H1 (cell line): ENCODE results near the gene NCAPD3. TPM values are rescaled to one million over a fixed set of nuclear protein-coding genes. Genes with fewer than 3 reads are reported as not detected.

Experiments
- CTCF ChIA-PET: fragments of 300-600 bp; sonication (Branson Sonifier 250); formaldehyde crosslinking; loops from one replicate; lab custom pipeline; 2021; ENCODE audit not compliant: partially characterized antibody; lab: Charles Lee
- POLR2A ChIA-PET: fragments of 300-600 bp; sonication (Branson Sonifier 250); formaldehyde crosslinking; loops from one replicate; lab custom pipeline; 2021; ENCODE audit warnings: inconsistent platforms; ENCODE audit not compliant: partially characterized antibody; lab: Charles Lee
- DNase-seq, 2 experiments: peaks; one replicate each; pipeline versions ENCODE4 v3.0.0 to v3.0.0-alpha.2; 2010 to 2022; ENCODE audit warnings: low spot score in 2 of 2, low read depth in 1 of 2, mixed read lengths in 1 of 2
- FAIRE-seq: peaks from 2 replicates; lab custom pipeline; 2011; peaks lifted over from hg19 to GRCh38; lab: Jason Lieb, UNC
- H2AFZ ChIP-seq: 2 replicates; pipeline ENCODE4 v1.8.1; 2012; ENCODE audit warnings: low read length, inconsistent platforms
- H2AK5ac ChIP-seq: 2 replicates; pipeline ENCODE4 v1.6.1; 2013; ENCODE audit warnings: low read depth, low read length
- H2BK120ac ChIP-seq: replicated peaks from 2 replicates; pipeline ENCODE3; 2013; ENCODE audit warnings: low read depth, low read length, inconsistent platforms
- H2BK12ac ChIP-seq: 2 replicates; pipeline ENCODE4 v1.6.1; 2013; ENCODE audit warnings: low read depth, low read length
- H2BK15ac ChIP-seq: 2 replicates; pipeline ENCODE4 v1.6.1; 2013; ENCODE audit warnings: low read length
- H2BK20ac ChIP-seq: 2 replicates; pipeline ENCODE4 v1.6.1; 2013; ENCODE audit warnings: low read length
- H2BK5ac ChIP-seq: 2 replicates; pipeline ENCODE4 v1.6.1; 2013; ENCODE audit warnings: low read depth, low read length
- H3K14ac ChIP-seq: 2 replicates; pipeline ENCODE4 v1.6.1; 2013; ENCODE audit warnings: inconsistent platforms; ENCODE audit not compliant: insufficient read length
- H3K18ac ChIP-seq: 2 replicates; pipeline ENCODE4 v1.6.1; 2013; ENCODE audit warnings: low read length; ENCODE audit errors: extremely low read depth
- H3K23ac ChIP-seq: 2 replicates; pipeline ENCODE4 v1.6.1; 2013; ENCODE audit warnings: inconsistent platforms; ENCODE audit not compliant: insufficient read length
- H3K23me2 ChIP-seq: 2 replicates; pipeline ENCODE4 v1.6.1; 2013; ENCODE audit warnings: low read depth, low read length
- H3K27ac ChIP-seq: 2 replicates; pipeline ENCODE4 v1.6.1; 2011; ENCODE audit warnings: low read depth, low read length, inconsistent platforms
- H3K27me3 ChIP-seq, 4 experiments: replicated peaks in 1 of 4; 1 replicate in 1 of 4; 2 replicates in 3 of 4; pipeline versions ENCODE4 v1.6.1 to v1.8.1; 2011 to 2013; ENCODE audit warnings: low read length in 3 of 4, mild to moderate bottlenecking in 3 of 4, inconsistent platforms in 2 of 4, mixed read lengths in 2 of 4, moderate library complexity in 1 of 4; ENCODE audit not compliant: control insufficient read depth in 3 of 4, insufficient read depth in 3 of 4; ENCODE audit errors: extremely low read depth in 1 of 4
- H3K36me3 ChIP-seq, 4 experiments: 2 replicates each; pipeline versions ENCODE4 v1.6.1 to v1.8.1; 2011 to 2013; ENCODE audit warnings: mild to moderate bottlenecking in 4 of 4, low read length in 3 of 4, moderate library complexity in 2 of 4, control low read depth in 1 of 4, inconsistent platforms in 1 of 4; ENCODE audit not compliant: insufficient read depth in 4 of 4, control insufficient read depth in 2 of 4
- H3K4ac ChIP-seq: replicated peaks from 2 replicates; pipeline ENCODE3; 2013; ENCODE audit warnings: low read length, low read depth, mixed read lengths, inconsistent platforms; ENCODE audit not compliant: insufficient read length
- H3K4me1 ChIP-seq, 4 experiments: replicated peaks in 1 of 4; 1 replicate in 1 of 4; 2 replicates in 3 of 4; pipeline versions ENCODE4 v1.6.1 to v1.8.1; 2011 to 2013; ENCODE audit warnings: low read length in 3 of 4, inconsistent platforms in 2 of 4, mixed read lengths in 1 of 4; ENCODE audit not compliant: insufficient read depth in 4 of 4, control insufficient read depth in 3 of 4
- H3K4me2 ChIP-seq, 2 experiments: 2 replicates each; pipeline versions ENCODE4 v1.6.1 to v1.8.1; 2011 to 2013; ENCODE audit warnings: low read depth in 2 of 2, low read length in 2 of 2, control low read depth in 1 of 2, inconsistent platforms in 1 of 2, mild to moderate bottlenecking in 1 of 2; ENCODE audit not compliant: insufficient read depth in 1 of 2
- H3K4me3 ChIP-seq, 4 experiments: fragments of 200-600, 300-600 bp in 1 of 4; sonication (generic), shearing (Covaris generic), sonication (Bioruptor Twin) in 1 of 4; 2 replicates each; pipeline versions ENCODE4 v1.5.1 to v1.8.1; 2011 to 2016; ENCODE audit warnings: low read length in 4 of 4, low read depth in 3 of 4, control low read depth in 2 of 4, inconsistent platforms in 2 of 4, mild to moderate bottlenecking in 2 of 4, mixed read lengths in 1 of 4, moderate library complexity in 1 of 4; ENCODE audit not compliant: insufficient read depth in 2 of 4; ENCODE audit errors: extremely low read depth in 1 of 4
- H3K56ac ChIP-seq: replicated peaks from 2 replicates; pipeline ENCODE3; 2013; ENCODE audit warnings: low read depth, mild to moderate bottlenecking, mixed read lengths, low read length, inconsistent platforms; ENCODE audit not compliant: insufficient read length
- H3K79me1 ChIP-seq: 2 replicates; pipeline ENCODE4 v1.6.1; 2013; ENCODE audit warnings: low read depth, low read length, control low read depth
- H3K79me2 ChIP-seq, 2 experiments: 2 replicates each; pipeline versions ENCODE4 v1.6.1 to v1.8.1; 2012 to 2013; ENCODE audit warnings: low read length in 2 of 2, mild to moderate bottlenecking in 2 of 2, inconsistent platforms in 1 of 2; ENCODE audit not compliant: insufficient read depth in 2 of 2, control insufficient read depth in 1 of 2
- H3K9ac ChIP-seq, 4 experiments: replicated peaks in 1 of 4; 1 replicate in 1 of 4; 2 replicates in 3 of 4; pipeline versions ENCODE4 v1.6.1 to v1.8.1; 2011 to 2013; ENCODE audit warnings: low read depth in 3 of 4, low read length in 3 of 4, control low read depth in 2 of 4, mild to moderate bottlenecking in 2 of 4, moderate library complexity in 2 of 4, inconsistent platforms in 1 of 4; ENCODE audit errors: extremely low read depth in 1 of 4
- H3K9me3 ChIP-seq, 2 experiments: 2 replicates each; pipeline versions ENCODE4 v1.6.1 to v1.8.1; 2012 to 2013; ENCODE audit warnings: mild to moderate bottlenecking in 2 of 2, moderate library complexity in 2 of 2, control low read depth in 1 of 2, inconsistent platforms in 1 of 2, low read depth in 1 of 2, low read length in 1 of 2, mixed read lengths in 1 of 2; ENCODE audit not compliant: insufficient read depth in 2 of 2
- H4K20me1 ChIP-seq, 2 experiments: replicated peaks in 1 of 2; 2 replicates each; pipeline versions ENCODE3 to v1.8.1; 2011 to 2013; ENCODE audit warnings: inconsistent platforms in 2 of 2, low read length in 2 of 2, mild to moderate bottlenecking in 1 of 2; ENCODE audit not compliant: insufficient read depth in 2 of 2, control insufficient read depth in 1 of 2
- H4K5ac ChIP-seq: 2 replicates; pipeline ENCODE4 v1.6.1; 2013; ENCODE audit warnings: low read length, low read depth, mixed read lengths, inconsistent platforms; ENCODE audit not compliant: insufficient read length
- H4K8ac ChIP-seq: 2 replicates; pipeline ENCODE4 v1.8.0; 2013; ENCODE audit warnings: mild to moderate bottlenecking, moderate library complexity, low read length, inconsistent platforms; ENCODE audit not compliant: insufficient read depth; ENCODE audit errors: extremely low read depth
- H4K91ac ChIP-seq: replicated peaks from 2 replicates; pipeline ENCODE3; 2013; ENCODE audit warnings: low read length, mixed read lengths, inconsistent platforms; ENCODE audit not compliant: insufficient read length
- CBX8 ChIP-seq: fragments of 300-800, 300-1000 bp; sonication (generic); IDR thresholded peaks from 2 replicates; pipeline ENCODE4 v1.7.1; 2016; ENCODE audit warnings: low read depth, low read length, borderline replicate concordance
- CEBPB ChIP-seq: IDR thresholded peaks from 2 replicates; pipeline ENCODE4 v1.6.1; 2012; ENCODE audit warnings: low read depth, low read length
- FOSL1 ChIP-seq: IDR thresholded peaks from 2 replicates; pipeline ENCODE4 v1.6.1; 2011; ENCODE audit warnings: mild to moderate bottlenecking, low read depth, low read length, moderate library complexity; ENCODE audit not compliant: insufficient read depth
- GABPA ChIP-seq: IDR thresholded peaks from 2 replicates; pipeline ENCODE4 v1.6.1; 2011; ENCODE audit warnings: mild to moderate bottlenecking, low read length, moderate library complexity, borderline replicate concordance; ENCODE audit not compliant: insufficient read depth
- JUN ChIP-seq: IDR thresholded peaks from 2 replicates; pipeline ENCODE4 v1.6.1; 2011; ENCODE audit warnings: low read depth, mild to moderate bottlenecking, improper control_type of control experiment, low read length
- POU5F1 ChIP-seq: IDR thresholded peaks from 2 replicates; pipeline ENCODE4 v1.6.1; 2011; ENCODE audit warnings: low read depth, mild to moderate bottlenecking, low read length, moderate library complexity
- TAF7 ChIP-seq: optimal IDR thresholded peaks from 2 replicates; pipeline ENCODE3; 2011; ENCODE audit warnings: low read depth, mild to moderate bottlenecking, inconsistent platforms, low read length, moderate library complexity, borderline replicate concordance
- YY1 ChIP-seq: IDR thresholded peaks from 2 replicates; pipeline ENCODE4 v1.6.1; 2011; ENCODE audit warnings: low read depth, mild to moderate bottlenecking, low read length
- WGBS, 2 experiments: shearing (Covaris generic) in 1 of 2; methylation state at CpG; one replicate each; pipeline versions ENCODE4 v1.1.6 to v1.1.7; 2013 to 2015; ENCODE audit warnings: low lambda C conversion rate in 2 of 2, mixed read lengths in 2 of 2, inconsistent platforms in 1 of 2, low coverage in 1 of 2, missing lambda C conversion rate in 1 of 2; ENCODE audit not compliant: insufficient replicate concordance in 2 of 2, insufficient coverage in 1 of 2, insufficient read length in 1 of 2; ENCODE audit errors: extremely low coverage in 1 of 2, missing lambda C conversion rate in 1 of 2; 5-methylcytosine and 5-hydroxymethylcytosine counted together
- polyA plus RNA-seq, 7 experiments: library from polyadenylated mRNA; depleted of rRNA in 3 of 7; stranded (reverse) in 5 of 7; unstranded in 2 of 7; fragments of >200 nt in 5 of 7; fragments of 200-250 nt in 2 of 7; gene quantifications; 1 replicate in 5 of 7; 2 replicates in 1 of 7; 4 replicates in 1 of 7; pipeline versions ENCODE4 v1.2.1 to v1.2.3, GENCODE V29; 2011 to 2013; ENCODE audit warnings: missing spikeins in 2 of 7, mixed read lengths in 2 of 7
- total RNA-seq: library from RNA; stranded (reverse); fragmentation: NEBNext Ultra II Directional; extraction: Animal tissue kit (Norgen Biotek cat#: 25700); gene quantifications from 2 replicates; pipeline ENCODE4 v1.2.1, GENCODE V29; 2021
- TF ChIP-seq, protein P1 (sequence below): IDR thresholded peaks from 2 replicates; pipeline ENCODE4 v1.6.1; 2012; ENCODE audit warnings: low read length, inconsistent platforms
- TF ChIP-seq, protein P2 (sequence below): IDR thresholded peaks from 2 replicates; pipeline ENCODE4 v1.6.1; 2011; ENCODE audit warnings: low read length, improper control_type of control experiment

NCAPD3 gene
- total and polyA plus RNA-seq, 2 of the 8 experiments (the other 6 are each of a cell fraction or from before 2014, with no cell fraction given) = 26.5 to 55.2 TPM

DNA sequence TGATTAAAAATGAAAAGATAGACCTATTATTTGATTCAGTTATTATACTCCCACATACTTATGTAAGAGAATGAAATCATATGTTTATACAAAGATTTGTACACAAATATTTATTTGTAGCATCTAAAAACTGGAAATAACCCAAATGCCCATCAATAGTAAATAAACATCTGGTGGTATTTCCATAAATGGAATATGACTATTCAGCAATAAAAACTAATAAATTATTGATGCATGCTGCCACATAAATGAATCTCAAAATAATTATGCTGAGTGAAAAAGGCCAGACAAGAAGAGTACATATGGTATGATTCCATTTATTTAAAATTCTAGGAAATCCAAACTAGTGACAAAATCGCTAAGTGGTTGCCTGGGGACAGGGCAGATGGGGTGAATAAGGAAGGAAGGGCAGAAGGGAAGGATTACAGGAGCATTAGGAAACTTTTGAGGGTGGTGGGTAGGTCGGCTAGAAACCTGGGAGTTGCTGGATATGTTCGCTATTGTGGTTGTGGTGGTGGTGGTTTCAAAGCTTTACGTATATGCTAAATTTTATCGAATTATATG, 113.4 kb downstream of the NCAPD3 start:
- no peak for DNase-seq
- 86% methylated on average over 5 of the region's 5 CpGs; no CpG with 5 or more reads in 1 of the 2 experiments for WGBS, 2 experiments
- CTCF ChIA-PET = interaction anchor here (0.7 to 1.4 kb wide), 2 partner anchors 11 to 12 kb away, joined by 3 to 5 read pairs; no protein-coding TSS in a partner anchor
- TF ChIP-seq, protein P1, sequence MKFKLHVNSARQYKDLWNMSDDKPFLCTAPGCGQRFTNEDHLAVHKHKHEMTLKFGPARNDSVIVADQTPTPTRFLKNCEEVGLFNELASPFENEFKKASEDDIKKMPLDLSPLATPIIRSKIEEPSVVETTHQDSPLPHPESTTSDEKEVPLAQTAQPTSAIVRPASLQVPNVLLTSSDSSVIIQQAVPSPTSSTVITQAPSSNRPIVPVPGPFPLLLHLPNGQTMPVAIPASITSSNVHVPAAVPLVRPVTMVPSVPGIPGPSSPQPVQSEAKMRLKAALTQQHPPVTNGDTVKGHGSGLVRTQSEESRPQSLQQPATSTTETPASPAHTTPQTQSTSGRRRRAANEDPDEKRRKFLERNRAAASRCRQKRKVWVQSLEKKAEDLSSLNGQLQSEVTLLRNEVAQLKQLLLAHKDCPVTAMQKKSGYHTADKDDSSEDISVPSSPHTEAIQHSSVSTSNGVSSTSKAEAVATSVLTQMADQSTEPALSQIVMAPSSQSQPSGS = no peak
- TF ChIP-seq FOSL1 (no peak), YY1 (no peak), CEBPB (no peak), TAF7 (no peak), JUN (no peak), POU5F1 (no peak), CBX8 (no peak), GABPA (no peak)
- TF ChIP-seq, protein P2, sequence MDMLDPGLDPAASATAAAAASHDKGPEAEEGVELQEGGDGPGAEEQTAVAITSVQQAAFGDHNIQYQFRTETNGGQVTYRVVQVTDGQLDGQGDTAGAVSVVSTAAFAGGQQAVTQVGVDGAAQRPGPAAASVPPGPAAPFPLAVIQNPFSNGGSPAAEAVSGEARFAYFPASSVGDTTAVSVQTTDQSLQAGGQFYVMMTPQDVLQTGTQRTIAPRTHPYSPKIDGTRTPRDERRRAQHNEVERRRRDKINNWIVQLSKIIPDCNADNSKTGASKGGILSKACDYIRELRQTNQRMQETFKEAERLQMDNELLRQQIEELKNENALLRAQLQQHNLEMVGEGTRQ = no peak

More for the DNA sequence above, 113.4 kb downstream of the NCAPD3 start:
- H3K14ac ChIP-seq = no peak overlapping the region
- peaks cover 0 to 9% of the 10 kb centered on the region in 2 experiments; a peak in 1 of 4 replicates for H3K79me2 ChIP-seq
- no peak overlapping the region for H3K18ac ChIP-seq
- H3K27ac ChIP-seq = no peak overlapping the region
- H3K79me1 ChIP-seq = no peaks in the 10 kb centered on the region
- H4K20me1 ChIP-seq = no peaks in the 10 kb centered on the region
- H2BK12ac ChIP-seq = no peak overlapping the region
- H2BK20ac ChIP-seq = no peak overlapping the region
- no peak overlapping the region for H4K91ac ChIP-seq
- H4K5ac ChIP-seq = no peak overlapping the region
- FAIRE-seq = no peak
- H3K27me3 ChIP-seq = no peaks in the 10 kb centered on the region
- H3K9me3 ChIP-seq = no peaks in the 10 kb centered on the region
- no peak overlapping the region for H2AFZ ChIP-seq
- no peaks in the 10 kb centered on the region for H3K36me3 ChIP-seq
- no peak overlapping the region for H3K4me3 ChIP-seq
- H2BK5ac ChIP-seq = no peak overlapping the region
- H2BK120ac ChIP-seq = no peak overlapping the region
- H2AK5ac ChIP-seq = no peak overlapping the region
- H3K23ac ChIP-seq = no peak overlapping the region
- H3K4ac ChIP-seq = no peak overlapping the region
- peaks cover 0 to 4% (median under 1%) of the 10 kb centered on the region in 4 experiments; a peak in 2 of 7 replicates for H3K4me1 ChIP-seq
- no peak overlapping the region for H3K9ac ChIP-seq
- no peak overlapping the region for H3K56ac ChIP-seq
- POLR2A ChIA-PET = interaction anchor here (0.9 kb wide), 1 partner anchor 42 kb away, joined by 4 read pairs; the partner anchor contains the start of gene JAM3
- H3K4me2 ChIP-seq = no peak overlapping the region
- no peak overlapping the region for H4K8ac ChIP-seq
- H3K23me2 ChIP-seq = no peaks in the 10 kb centered on the region
- no peak overlapping the region for H2BK15ac ChIP-seq
